IPS-11a (cell line): ENCODE results near the gene TBL1XR1.

ENCODE experiments used
- H3K4me3 ChIP-seq: one replicate; pipeline ENCODE4 v1.5.1; 2013; ENCODE audit warnings: low read depth, low read length, control low read depth

Gene TBL1XR1

GRCh38 chr3:177197041-177197726, at the start of gene TBL1XR1:
TSS of gene TBL1XR1 (minus strand) at chr3:177197482. CDS start at chr3:177064977, 132,505 bp downstream.
- H3K4me3 ChIP-seq: peak within 1 kb of the TSS; percentile 91

DNA sequence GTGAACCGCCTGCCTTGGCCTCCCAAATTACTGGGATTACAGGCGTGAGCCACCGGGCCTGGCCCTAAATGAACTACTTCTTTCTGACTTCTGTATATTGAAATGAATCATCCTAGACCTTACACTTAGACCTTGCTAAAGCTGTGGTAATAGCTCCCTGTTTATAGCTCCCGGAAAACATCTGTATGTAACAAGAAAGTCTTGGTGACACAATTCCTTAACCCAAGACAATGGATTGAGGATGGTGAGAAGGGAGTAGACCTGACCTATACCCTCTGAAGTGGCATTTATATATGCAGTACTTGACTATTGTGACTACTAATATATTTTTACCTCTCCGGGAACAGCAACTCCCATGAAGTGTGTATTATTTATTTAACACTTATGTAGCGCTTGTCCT, 48.0 kb upstream of the TBL1XR1 start:
- H3K4me3 ChIP-seq: no peak overlapping the region

DNA sequence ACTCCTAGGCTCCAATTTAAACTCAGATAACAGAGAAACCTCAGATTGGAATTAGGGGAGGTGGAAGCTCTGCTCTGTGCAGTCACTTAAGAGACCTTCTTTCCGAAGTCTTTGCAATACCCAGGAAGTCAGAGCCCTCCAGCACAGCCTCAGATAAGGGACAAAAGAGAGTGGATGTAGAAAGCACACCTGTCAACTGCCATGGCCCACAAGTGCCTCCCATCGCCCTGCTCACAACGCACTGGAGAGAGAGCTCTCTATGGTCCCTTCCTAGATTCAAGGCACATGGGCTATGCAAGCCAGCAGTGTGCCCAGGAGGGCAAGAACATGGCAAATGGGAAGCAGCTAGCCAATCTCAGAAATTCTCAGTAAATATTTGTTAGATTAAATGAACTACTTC, 47.3 kb upstream of the TBL1XR1 start:
- no peak overlapping the region for H3K4me3 ChIP-seq

DNA sequence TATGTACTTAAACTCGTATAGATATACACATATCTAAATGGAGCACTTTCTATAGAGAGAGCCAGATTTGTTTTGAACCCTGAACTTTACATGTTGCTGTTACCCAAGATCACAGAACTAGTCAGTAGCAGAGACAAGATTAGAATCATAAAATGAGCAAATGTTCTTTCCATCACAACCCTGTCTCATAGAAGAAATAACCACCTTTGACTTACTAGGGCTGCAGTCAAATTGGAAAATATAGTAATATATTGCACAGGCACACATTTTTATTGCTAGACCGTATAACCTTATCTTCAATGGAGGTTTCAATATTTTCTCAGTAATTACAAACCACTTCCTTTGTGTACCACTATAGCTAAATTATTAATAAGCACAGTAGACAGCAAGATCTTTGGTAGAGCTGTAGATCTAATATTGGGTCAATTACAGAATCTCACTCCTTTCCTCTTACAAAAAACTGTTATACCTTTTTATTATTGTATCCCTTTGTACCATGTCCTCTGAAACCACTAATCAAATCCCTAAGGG, 41.5 kb upstream of the TBL1XR1 start:
- H3K4me3 ChIP-seq: no peak overlapping the region

GRCh38 chr3:177237206-177237605, 39.9 kb upstream of the TBL1XR1 start:
- no peak overlapping the region for H3K4me3 ChIP-seq

GRCh38 chr3:177236704-177237103, 39.4 kb upstream of the TBL1XR1 start:
- no peak overlapping the region for H3K4me3 ChIP-seq

DNA sequence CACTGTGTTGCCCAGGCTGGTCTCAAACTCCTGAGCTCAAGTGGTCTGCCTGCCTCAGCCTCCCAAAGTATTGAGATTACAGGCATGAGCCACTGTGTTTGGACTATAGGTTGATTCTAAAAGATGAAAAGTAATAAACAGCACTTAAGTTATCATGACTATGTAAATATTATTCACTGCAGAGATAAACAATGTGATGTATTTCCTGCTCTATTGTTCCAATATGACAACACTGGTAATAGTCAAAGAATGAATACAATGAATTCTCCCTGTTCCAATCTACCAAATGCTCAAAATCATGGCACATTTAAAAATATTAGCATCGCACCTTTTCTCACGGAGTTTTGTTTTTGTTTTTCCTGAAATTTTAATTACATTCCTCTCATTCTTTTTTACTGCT, 36.8 kb upstream of the TBL1XR1 start:
- H3K4me3 ChIP-seq: no peak overlapping the region

GRCh38 chr3:177231242-177231641, 34.0 kb upstream of the TBL1XR1 start:
- H3K4me3 ChIP-seq: no peak overlapping the region

DNA sequence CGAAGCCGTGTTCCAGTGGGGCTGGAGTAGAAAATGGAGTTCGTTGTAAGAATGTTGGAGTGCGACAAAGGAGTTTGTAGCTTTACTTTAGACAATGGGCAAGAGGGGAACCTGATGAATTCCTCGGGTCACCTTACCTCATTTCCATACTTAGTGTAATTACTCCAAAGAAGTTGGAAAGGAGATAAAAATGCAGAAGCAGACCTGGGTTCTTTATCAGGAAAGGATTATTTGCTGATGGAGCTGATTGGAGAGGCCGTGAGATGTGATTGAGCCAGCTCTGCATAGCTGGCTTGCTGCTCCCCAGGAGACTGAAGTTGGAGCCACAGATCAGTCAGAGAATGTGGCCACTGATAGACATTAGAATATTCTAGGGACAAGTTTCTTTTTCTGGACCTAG, 33.4 kb upstream of the TBL1XR1 start:
- H3K4me3 ChIP-seq: no peak overlapping the region

- H3K4me3 ChIP-seq: no peak overlapping the region
These were observed 32.5 kb upstream of the TBL1XR1 start for GRCh38 chr3:177229791-177230190.

- H3K4me3 ChIP-seq: no peak overlapping the region
These were observed 31.4 kb upstream of the TBL1XR1 start for GRCh38 chr3:177228601-177229190.

DNA sequence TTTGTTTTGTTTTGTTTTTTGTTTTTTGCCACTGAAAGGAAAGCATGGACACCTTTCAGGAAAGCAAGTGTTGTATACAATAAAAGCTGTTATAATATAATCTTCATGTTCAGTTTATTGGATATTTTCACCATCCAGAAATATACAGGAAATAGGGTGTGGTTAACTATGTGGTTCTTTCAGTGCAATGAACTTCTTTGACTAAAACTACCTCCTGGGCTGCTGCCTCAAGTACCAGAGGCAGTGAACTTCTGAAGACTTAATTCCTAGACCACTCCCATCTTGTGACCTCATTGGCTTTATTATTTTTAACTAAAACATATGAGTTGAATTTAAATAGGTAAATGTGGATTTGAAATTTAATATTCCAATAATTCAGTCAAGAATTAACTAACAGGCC, 27.1 kb upstream of the TBL1XR1 start:
- no peak overlapping the region for H3K4me3 ChIP-seq

GRCh38 chr3:177221744-177222143, 24.5 kb upstream of the TBL1XR1 start:
- H3K4me3 ChIP-seq: no peak overlapping the region

- H3K4me3 ChIP-seq: no peak overlapping the region
These were observed 23.1 kb upstream of the TBL1XR1 start for GRCh38 chr3:177220136-177220974.

- no peak overlapping the region for H3K4me3 ChIP-seq
These were observed 16.7 kb upstream of the TBL1XR1 start for GRCh38 chr3:177213801-177214535.

- H3K4me3 ChIP-seq: no peak overlapping the region
These were observed 15.5 kb upstream of the TBL1XR1 start for GRCh38 chr3:177212756-177213155.

GRCh38 chr3:177212278-177212610, 15.0 kb upstream of the TBL1XR1 start:
- H3K4me3 ChIP-seq: no peak overlapping the region

GRCh38 chr3:177211503-177212277, 14.4 kb upstream of the TBL1XR1 start:
- H3K4me3 ChIP-seq: no peak overlapping the region

DNA sequence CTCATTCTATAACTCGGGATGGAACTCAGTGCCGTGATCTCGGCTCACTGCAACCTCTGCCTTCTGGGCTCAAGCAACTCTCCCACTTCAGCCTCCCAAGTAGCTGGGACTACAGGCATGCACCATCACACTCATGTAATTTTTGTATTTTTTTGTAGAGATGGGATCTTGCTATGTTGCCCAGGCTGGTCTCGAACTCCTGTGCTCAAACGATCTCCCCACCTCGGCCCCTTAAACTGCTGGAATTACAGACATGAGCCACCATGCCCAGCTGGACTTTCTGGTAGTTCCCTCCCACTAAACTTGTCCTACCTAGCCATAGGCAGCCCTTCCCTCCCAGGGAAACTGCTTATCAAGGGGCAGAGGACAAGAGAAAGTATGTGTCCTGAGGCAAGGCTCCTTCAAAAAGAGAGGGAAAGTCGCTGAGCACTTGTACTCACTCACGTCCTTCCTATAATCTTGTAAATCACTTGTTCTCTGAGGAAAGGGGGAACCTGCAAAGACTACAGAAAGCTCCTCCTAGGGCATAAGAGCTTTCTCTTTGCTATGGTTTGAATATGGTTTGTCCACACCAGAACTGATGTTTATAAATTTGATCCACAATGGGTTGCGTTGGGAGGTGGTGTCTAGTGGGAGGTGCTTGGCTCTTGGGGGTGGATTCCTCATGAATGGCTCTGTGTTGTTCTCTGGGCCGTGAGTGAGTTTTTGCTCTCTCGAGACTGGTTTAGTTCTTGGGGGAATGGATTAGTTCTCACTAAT, 13.6 kb upstream of the TBL1XR1 start:
- H3K4me3 ChIP-seq: no peak overlapping the region

DNA sequence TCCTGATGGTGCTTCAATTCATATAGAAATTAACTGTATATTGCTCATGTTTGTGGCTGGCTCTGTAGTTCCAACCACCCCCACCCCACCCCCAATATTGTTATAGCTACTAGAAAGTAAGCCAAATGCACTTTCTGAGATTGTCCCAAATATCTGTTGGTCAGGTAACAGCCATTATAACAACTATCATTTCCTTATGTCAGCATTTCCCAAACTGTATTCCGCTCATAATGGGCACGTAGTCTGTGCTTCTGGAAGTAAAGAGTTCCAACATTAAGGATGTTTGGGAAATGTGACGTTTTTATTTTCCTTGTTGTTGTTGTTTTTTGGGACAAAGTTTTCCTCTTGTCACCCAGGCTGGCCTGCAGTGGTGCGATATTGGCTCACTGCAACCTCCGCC, 12.2 kb upstream of the TBL1XR1 start:
- H3K4me3 ChIP-seq: no peak overlapping the region
